MV-4-11 (cell line): ENCODE results near the gene XKR3.
A peak's percentile ranks its signal among the peaks of the same experiment; 100 is the strongest.
"Not testable (repeated sequence)": the region's sequence is repeated elsewhere in the genome, so short reads cannot be mapped to it uniquely, and the experiment has no call there.

ENCODE experiments used
- DNase-seq: peaks from one replicate; lab custom pipeline; 2025; lab: John Stamatoyannopoulos, UW

Gene XKR3

DNA sequence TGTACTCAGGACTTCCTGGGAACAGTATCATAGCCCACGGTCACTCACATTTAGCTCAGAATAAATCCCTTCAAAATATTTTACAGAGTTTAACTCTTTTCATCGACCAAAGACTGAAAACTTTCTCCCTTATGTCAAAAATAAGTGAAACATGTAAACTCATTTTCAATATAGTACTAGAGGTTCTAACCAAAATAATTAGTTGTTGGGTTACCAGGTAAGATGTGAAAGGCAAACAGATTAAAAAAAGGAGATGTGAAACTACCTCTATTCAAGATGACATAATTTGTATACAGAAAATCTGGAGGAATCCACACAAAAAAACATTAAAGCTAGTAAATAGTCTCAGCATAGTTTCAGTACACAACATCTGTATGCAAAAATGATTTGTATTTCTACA is 20.3 kb downstream of the XKR3 start:
- no peak for DNase-seq

DNA sequence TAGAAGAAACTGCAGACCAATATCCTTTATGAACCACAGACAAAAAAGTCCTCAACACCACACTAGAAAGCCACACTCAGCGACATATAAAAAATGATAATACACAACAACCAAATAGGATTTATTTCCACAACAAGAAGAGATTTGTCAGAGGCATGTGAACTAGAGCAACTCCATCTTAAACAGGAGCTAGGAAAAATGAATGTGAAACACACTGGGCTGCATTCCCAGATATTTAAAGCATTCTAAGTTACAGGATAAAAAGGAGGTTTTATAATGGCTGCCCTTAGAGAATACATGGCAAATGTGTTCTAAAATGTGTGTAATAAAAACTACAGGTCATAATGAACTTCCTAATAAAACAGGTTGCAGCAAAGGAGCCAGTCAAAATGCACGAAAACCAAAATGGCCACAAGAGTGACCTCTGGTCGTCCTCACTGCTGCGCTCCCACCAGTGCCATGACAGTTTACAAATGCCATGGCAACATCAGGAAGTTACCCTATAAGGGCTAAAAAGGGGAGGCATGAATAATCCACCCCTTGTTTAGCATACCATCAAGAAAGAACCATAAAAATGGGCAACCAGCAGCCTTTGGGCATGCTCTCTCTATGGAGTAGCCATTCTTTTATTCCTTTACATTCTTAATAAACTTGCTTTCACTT is 21.8 kb downstream of the XKR3 start:
- no peak for DNase-seq

DNA sequence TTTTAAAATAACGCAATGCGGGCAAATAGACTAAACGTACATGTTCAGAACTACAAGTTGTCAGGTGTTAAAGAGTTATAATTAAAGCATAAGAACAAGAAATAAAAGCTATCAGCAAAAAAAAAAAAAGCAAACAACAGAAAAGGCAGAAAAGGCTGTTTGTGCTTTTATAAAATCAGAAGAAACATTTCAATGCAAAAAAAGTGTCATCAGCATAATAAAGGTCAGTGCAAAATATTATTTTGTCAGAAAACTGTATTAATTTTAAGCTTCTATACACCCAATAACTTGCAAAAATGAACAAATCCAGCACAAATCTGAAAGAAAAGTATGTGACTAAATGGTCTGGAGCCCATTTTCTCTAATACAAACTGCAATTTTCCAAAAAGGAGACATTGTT is 23.6 kb downstream of the XKR3 start:
- DNase-seq: no peak

DNA sequence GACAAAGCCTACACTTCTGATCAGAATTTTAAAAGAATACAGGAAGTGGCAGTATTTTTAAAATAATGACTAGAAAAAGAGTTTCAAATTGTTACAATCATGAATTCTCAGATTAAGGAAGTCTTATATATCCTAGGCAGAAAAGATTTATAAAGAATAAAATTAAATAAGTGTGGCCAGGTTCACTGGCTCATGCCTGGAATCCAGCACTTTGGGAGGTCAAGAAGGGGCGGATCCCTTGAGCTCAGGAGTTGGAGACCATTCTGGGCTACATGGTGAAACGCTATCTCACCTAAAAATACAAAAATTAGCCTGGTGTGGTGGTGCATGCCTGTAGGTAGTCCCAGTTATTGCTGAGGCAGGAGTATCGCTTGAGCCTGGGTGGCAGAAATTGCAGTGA is 24.1 kb downstream of the XKR3 start:
- DNase-seq: no peak

DNA sequence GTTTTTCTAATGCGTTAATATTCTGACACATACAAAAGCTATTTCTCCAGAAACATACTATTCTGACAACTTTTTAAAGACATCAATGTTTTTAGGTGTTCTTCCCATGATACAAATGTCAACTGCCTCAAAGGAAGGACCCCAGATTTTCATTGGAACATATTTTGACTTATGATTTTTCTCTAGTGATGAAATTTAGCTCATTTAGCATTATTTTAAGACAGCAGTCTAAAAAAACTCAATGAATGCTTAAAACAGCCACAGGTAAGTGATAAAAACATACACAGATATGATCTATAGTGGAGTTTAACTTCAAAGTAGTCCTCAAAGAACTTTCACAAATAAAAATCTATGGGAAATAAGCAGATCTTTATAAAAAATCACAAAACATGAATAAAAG is 24.9 kb downstream of the XKR3 start:
- no peak for DNase-seq

DNA sequence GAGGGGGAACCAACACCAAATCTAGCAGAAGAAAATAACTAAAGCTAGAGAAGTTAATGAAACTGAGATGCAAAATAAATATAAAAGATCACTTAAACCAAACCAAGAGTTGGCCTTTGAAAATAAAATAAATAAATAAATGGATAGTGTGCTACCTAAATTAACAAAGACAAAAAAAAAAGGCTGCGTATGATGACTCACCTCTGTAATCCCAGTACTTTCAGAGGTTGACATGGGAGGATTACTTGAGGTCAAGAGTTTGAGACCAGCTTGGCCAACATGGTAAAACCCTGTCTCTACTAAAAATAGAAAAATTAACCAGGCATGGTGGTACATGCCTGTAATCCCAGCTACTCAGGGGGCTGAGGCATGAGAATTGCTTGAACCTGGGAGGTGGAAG is 29.7 kb downstream of the XKR3 start:
- DNase-seq: peak; percentile 63

DNA sequence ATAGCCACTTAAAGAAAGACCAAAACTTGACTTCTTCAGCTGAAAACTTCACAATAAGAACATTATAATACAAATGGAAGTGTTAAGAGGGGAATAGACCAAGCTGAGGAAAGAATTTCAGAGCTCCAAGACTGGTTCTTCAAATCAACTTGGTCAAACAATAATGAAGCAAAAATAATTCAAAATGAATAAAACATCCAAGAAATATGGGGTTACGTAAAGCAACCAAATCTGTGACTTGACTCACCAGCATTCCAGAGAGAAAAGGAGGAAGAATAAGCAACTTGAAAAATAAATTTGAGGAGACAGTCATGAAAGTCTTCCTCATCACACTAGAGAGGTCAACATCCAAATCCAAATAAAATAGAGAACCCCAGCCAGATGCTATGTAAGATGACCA is 31.4 kb downstream of the XKR3 start:
- DNase-seq: no peak

DNA sequence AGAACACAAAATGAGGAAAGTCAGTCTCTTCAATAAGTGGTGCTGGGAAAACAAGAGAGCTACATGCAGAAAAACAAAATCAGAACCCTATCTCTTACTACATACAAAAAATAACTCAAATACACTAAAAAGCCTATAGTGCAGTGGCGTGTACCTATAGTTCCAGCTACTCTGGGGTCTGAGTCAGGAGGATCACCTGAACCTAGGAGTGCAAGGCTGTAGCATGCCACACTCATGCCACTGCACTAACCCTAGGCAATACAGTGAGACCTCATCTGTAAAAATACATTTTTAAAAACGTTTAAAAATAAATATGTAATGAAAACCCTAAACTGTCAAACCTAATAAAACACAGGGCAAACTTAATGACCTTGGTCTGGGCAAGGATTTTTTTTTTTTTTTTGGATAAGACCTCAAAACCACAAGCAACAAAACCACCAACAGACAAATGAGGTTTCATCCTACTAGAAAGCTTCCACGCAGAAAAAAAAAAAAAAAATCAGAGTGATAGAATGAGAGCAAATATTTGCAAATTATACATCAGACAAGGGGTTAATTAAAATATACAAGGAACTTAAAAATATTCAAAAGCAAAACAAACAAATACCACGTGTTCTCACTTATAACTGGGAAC is 35.2 kb downstream of the XKR3 start:
- DNase-seq: peak; percentile 59

DNA sequence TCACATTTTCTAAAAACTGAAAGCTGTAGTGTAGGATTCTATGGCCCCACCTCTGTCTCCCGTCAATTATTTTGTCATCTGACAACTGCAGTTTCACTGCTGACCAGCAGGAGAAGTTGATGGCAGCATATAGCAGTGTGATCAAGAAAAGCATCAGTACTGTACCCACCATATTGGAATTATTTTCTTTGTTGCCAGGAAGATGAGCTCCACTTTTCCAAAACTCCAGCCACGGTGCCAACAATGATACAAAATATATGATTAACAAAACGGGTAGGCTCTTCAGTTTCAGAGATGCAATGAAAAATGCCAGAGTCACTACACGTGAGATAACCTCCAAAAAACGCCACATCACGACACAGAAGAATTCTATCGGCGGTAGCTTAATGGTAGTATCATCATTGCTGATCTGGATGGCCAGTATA is 41.3 kb downstream of the XKR3 start:
- DNase-seq: no peak

DNA sequence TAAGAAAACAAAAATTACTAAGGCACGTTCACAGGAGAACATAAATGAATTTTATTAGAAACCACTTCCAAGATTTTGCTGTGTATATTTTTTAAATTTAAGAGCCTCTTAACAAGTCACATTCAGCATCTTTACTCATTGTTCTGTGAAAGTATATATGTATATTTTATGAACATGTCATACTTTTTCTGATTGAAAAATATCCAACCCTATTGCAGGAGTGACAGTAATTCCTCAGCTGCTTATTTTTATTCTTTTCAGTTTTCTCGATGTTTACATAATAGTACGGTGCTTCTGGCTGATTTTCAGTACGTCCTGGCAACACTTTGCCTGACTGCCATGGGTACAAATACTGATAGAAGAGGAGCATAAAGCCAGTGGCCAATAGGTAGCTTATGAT is 41.8 kb downstream of the XKR3 start:
- DNase-seq: no peak

DNA sequence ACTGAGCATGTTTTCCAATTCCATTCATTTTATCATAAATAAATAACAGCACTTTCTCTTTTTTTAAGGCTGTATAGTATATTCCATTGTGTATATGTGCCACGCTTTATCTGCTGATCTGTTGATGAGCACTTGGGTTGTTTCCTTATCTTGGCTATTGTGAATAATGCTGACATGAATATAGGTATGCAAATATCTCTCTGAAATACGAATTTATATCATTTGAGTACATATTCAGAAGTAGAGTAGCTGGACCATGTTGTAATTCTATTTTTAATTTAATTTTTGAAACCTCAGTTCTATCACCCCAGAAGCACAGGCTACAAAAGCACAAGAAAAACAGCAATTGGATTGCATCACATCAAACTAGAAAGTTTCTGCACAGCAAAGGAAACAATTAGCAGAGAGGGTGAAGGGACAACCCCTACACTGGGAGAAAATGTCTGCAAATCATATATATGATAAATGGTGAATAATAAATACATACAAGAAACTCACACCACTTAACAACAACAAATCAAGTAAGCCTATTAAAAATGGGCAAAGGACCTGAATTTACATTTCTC is 43.4 kb downstream of the XKR3 start:
- DNase-seq: no peak

DNA sequence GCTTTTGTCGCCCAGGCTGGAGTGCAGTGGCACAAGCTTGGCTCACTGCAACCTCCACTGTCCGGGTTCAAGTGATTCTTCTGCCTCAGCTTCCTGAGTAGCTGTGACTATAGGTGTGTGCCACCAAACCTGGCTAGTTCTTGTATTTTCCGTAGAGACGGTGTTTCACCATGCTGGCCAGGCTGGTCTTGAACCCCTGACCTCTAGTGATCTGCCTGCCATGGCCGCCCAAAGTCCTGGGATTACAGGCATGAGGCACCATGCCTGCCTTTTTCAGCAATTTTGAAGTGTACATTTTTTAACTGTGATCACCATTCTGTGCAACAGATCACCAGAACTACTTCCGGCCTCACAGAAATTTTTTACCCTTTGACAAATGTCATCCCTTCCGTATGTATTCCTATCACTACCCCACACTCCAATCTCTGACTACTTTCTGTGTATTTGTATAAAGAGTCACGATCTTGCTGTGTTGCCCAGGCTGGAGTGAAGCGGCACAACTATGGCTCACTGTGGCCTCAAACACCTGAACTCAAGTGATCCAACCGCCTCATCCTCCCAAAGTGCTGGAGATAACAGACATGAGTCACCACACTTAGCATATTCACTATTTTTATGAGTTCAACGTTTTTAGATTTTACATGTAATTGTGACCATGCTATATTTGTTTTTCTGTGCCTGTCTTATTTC is 44.0 kb downstream of the XKR3 start:
- DNase-seq: no peak

DNA sequence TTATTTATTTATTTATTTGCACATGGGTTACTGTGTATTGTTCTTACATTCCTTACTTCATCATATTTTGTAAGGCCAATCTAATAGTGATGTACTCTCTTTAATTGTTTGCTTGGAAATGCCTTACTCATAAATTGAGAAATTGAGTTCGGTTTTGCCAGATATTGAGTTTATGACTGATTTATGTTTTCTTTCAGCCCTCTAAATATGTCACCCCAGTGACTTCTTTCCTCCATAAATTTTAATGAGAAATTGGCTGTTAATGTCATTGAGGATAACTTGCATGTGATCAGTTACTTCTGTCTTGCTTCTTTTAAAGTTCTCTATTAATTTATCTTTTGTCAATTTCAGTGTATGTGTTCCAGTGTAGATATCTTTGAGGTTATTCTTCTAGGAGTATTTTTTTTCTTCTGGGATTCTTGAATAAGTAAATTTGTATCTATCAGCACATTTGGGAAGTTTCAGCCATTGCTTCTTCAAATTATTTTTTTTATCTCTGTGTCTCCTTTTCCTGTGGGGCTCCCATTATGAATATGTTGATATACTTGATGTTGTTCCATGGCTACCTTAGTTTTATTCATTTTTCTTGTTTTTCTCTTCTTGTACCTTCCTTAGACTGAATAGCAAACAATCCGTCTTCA is 47.8 kb downstream of the XKR3 start:
- no peak for DNase-seq

DNA sequence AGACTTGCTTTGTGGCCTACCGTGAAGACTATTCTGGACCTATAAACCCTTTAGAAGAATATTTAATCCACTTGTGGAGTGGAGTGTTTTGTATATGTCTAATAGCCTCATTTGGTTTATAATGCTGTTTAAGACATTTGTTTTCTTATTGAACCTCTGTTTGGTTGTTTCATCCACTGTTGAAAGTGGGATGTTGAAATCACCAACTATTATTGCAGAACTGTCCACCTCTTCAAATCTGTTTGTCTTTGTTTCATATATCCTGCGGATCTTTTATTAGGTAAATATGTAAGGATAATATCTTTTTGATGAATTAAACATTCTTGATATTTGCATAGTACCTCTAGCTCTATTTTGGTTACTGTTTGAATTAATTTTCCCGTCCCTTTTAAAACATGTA is 49.1 kb downstream of the XKR3 start:
- peak; percentile 61 for DNase-seq

DNA sequence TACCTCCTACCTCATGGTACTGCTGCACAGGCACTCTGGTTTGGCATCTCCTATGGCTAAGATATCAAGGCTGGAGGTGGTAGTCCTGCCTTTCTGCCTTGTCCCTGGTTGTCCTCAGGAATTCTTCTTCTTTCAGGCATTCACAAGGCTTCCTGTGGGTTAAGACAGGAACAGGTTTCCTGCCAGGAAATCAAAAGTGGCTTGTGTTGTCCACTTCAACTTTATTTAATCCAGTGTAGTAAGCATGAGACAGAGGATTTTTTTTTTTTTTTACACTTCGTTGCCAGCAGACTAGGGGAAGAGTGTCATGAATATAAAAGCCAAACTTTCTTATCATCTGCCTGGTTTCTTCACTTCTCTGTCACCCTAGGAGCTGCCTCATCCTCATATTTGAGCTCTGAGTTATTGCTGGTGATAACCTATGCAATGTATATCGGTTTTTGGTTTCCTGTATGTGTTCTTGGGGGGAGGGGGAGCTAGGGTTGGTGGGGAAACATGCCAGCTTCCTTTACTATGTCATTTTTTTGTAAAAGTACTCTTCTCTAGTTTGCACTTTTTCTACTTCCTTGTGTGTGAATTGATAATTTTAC is 50.2 kb downstream of the XKR3 start:
- DNase-seq: peak; percentile 63

DNA sequence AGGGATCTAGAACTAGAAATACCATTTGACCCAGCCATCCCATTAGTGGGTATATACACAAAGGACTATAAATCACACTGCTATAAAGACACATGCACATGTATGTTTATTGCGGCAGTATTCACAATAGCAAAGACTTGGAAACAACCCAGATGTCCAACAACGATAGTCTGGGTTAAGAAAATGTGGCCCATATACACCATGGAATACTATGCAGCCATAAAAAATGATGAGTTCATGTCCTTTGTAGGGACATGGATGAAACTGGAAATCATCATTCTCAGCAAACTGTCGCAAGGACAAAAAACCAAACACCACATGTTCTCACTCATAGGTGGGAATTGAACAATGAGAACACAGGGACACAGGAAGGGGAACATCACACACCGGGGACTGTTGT is 53.6 kb downstream of the XKR3 start:
- not testable (repeated sequence) for DNase-seq

DNA sequence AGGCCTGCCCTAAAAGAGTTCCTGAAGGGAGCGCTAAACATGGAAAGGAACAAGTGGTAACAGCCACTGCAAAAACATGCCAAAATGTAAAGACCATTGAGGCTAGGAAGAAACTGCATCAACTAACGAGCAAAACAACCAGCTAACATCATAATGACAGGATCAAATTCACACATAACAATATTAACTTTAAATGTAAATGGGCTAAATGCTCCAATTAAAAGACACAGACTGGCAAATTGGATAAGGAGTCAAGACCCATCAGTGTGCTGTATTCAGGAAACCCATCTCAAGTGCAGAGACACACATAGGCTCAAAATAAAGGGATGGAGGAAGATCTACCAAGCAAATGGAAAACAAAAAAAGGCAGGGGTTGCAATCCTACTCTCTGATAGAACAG is 57.3 kb downstream of the XKR3 start:
- DNase-seq: not testable (repeated sequence)

DNA sequence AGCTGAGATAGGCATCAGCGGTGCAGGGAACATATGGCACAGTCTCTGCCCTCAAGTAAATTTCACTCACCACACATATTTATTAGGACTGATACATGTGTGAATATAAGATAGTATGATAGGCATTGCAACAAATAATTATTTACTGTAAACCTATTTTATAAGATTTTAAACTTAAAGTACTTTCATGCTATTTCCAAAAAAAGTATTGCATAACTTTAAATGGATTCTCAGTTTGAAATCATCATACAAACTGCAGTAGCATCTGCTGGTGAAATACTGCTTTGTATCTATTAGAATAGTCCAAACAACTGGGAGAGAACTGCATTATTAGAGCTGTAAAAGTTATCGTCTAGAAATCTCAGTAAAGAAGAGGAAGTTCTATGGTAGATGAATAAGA is 63.0 kb downstream of the XKR3 start:
- not testable (repeated sequence) for DNase-seq

DNA sequence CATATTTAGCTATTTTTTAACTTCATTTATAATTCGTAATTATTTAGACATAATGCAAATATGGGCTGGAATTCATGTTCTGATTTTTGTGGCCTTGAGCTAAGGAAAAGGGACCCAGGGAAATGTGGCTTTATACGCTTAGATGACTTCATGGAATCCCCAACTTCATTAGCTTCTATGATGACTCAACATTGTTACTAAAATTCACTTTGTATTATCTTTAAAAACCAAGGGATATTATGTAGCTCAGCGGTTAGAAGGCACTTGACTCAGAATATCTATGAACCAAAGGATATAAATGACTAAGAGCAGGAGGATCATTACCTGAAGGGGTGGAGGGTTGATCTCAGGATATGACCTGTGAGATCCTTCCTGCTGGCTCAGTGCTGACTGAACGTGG is 64.8 kb downstream of the XKR3 start:
- DNase-seq: not testable (repeated sequence)

DNA sequence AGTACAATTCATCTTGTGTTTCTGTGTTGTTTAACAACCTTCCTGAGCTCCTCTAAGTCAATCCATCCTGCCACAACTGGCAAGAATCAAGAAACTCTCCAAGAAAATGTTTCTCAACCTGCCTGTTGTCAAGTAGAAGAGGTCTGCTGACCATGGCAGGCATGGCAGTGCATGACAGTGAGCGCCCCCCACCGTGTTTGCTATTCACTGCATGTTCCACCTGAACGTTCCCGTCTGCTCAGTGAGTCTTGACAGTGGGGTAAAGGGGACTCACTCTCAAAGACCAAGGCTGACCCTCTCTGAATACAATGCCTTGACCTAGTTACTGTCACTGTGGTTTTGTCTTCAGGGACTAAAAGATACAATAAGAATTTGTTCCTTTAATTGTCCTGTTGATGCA is 75.9 kb downstream of the XKR3 start:
- DNase-seq: not testable (repeated sequence)

DNA sequence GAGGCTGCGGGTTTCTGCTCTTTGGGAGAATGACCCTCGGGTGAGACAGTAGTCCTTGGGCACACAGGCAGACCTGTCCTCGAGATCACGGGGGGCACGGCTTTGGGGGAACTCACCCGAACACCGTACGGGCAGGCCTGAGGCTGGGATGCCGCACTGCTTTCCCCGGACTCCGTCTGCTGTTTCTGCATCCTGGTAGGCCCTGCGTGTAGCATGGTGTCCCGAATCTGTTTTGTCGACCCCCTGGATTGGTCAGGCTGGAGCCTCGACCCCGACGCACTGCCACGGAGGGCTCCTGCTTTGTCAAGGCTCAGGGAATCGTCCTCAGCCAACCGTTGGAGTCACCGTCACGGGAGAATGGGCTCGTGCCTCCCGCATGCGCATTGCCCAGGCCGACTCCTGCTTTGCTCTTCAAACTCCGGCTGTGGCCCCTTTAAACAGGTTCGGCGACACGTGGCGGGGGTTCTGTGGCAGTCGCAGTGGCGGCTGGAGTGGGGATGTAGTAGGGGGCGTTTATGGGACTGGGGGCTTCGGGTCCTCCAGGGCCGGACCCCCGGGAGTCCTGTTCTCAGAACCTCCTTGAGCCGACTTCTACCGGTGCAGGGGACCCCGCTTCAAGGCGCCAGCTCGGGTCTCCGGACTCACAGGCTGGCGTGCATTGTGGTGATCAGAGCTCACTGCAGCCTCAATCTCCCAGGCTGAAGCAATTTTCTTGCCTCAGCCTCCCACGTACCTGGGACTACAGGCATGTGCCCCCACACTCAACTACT is 76.9 kb downstream of the XKR3 start:
- DNase-seq: not testable (repeated sequence)
